ENCODE measurements around the gene CASQ2. TPM values are rescaled to one million over a fixed set of nuclear protein-coding genes. Genes with fewer than 3 reads are reported as not detected.

Gene CASQ2
- total RNA-seq, 1 donor from 2014 or later = not detected

- Mint-ChIP-seq H3K9me3 (ENCODE audit: unreplicated experiment) (no peaks in the 10 kb centered on the region), H3K36me3 (ENCODE audit: low read depth, unreplicated experiment) (no peaks in the 10 kb centered on the region), H3K4me3 (ENCODE audit: unreplicated experiment) (no peak overlapping the region), H3K27ac (ENCODE audit: unreplicated experiment) (no peak overlapping the region), H3K4me1 (ENCODE audit: unreplicated experiment) (peaks cover 5% of the 10 kb centered on the region), H3K27me3 (ENCODE audit: unreplicated experiment) (peaks cover 4% of the 10 kb centered on the region)
- DNase-seq (ENCODE audit: low spot score) = no peak
- no peak for TF ChIP-seq CTCF (IDR thresholded peaks at IDR 0.05; ENCODE audit: unreplicated experiment)
Measured at GRCh38 chr1:115761601-115762302, 6.8 kb downstream of the CASQ2 start.

GRCh38 chr1:115757856-115758255, 10.7 kb downstream of the CASQ2 start:
- no peaks in the 10 kb centered on the region for H3K9me3 Mint-ChIP-seq (ENCODE audit: unreplicated experiment)
- H3K27me3 Mint-ChIP-seq (ENCODE audit: unreplicated experiment) = peaks cover 5% of the 10 kb centered on the region
- DNase-seq (ENCODE audit: low spot score) = no peak
- H3K4me3 Mint-ChIP-seq (ENCODE audit: unreplicated experiment) = no peak overlapping the region
- H3K36me3 Mint-ChIP-seq (ENCODE audit: low read depth, unreplicated experiment) = no peaks in the 10 kb centered on the region
- no peak overlapping the region for H3K27ac Mint-ChIP-seq (ENCODE audit: unreplicated experiment)
- no peak for TF ChIP-seq CTCF (IDR thresholded peaks at IDR 0.05; ENCODE audit: unreplicated experiment)
- no peaks in the 10 kb centered on the region for H3K4me1 Mint-ChIP-seq (ENCODE audit: unreplicated experiment)

GRCh38 chr1:115757326-115757725, 11.2 kb downstream of the CASQ2 start:
- no peaks in the 10 kb centered on the region for H3K4me1 Mint-ChIP-seq (ENCODE audit: unreplicated experiment)
- no peaks in the 10 kb centered on the region for H3K36me3 Mint-ChIP-seq (ENCODE audit: low read depth, unreplicated experiment)
- no peak for DNase-seq (ENCODE audit: low spot score)
- peaks cover 3% of the 10 kb centered on the region for H3K27me3 Mint-ChIP-seq (ENCODE audit: unreplicated experiment)
- H3K9me3 Mint-ChIP-seq (ENCODE audit: unreplicated experiment) = no peaks in the 10 kb centered on the region
- H3K27ac Mint-ChIP-seq (ENCODE audit: unreplicated experiment) = no peak overlapping the region
- H3K4me3 Mint-ChIP-seq (ENCODE audit: unreplicated experiment) = no peak overlapping the region
- no peak for TF ChIP-seq CTCF (IDR thresholded peaks at IDR 0.05; ENCODE audit: unreplicated experiment)

- no peak for TF ChIP-seq CTCF (IDR thresholded peaks at IDR 0.05; ENCODE audit: unreplicated experiment)
- Mint-ChIP-seq H3K9me3 (ENCODE audit: unreplicated experiment) (no peaks in the 10 kb centered on the region), H3K4me1 (ENCODE audit: unreplicated experiment) (no peaks in the 10 kb centered on the region), H3K4me3 (ENCODE audit: unreplicated experiment) (no peak overlapping the region), H3K27me3 (ENCODE audit: unreplicated experiment) (peaks cover 2% of the 10 kb centered on the region), H3K36me3 (ENCODE audit: low read depth, unreplicated experiment) (no peaks in the 10 kb centered on the region), H3K27ac (ENCODE audit: unreplicated experiment) (no peak overlapping the region)
- no peak for DNase-seq (ENCODE audit: low spot score)
Measured at GRCh38 chr1:115755456-115756370, 12.8 kb downstream of the CASQ2 start.

- H3K36me3 Mint-ChIP-seq (ENCODE audit: low read depth, unreplicated experiment) = no peaks in the 10 kb centered on the region
- H3K27ac Mint-ChIP-seq (ENCODE audit: unreplicated experiment) = no peak overlapping the region
- DNase-seq (ENCODE audit: low spot score) = no peak
- TF ChIP-seq CTCF (IDR thresholded peaks at IDR 0.05; ENCODE audit: unreplicated experiment) = no peak
- peaks cover 2% of the 10 kb centered on the region for H3K27me3 Mint-ChIP-seq (ENCODE audit: unreplicated experiment)
- H3K4me3 Mint-ChIP-seq (ENCODE audit: unreplicated experiment) = no peak overlapping the region
- no peaks in the 10 kb centered on the region for H3K4me1 Mint-ChIP-seq (ENCODE audit: unreplicated experiment)
- H3K9me3 Mint-ChIP-seq (ENCODE audit: unreplicated experiment) = no peaks in the 10 kb centered on the region
Measured at GRCh38 chr1:115753830-115754229, 14.7 kb downstream of the CASQ2 start.

All from endothelial cell (in vitro differentiated cells).